ENCODE results near the gene FGF6. TPM values are rescaled to one million over a fixed set of nuclear protein-coding genes. Genes with fewer than 3 reads are reported as not detected.

The FGF6 gene
- total RNA-seq, 1 experiment from 2014 or later, result not detected

- no peaks in the 10 kb centered on the region for H3K27me3 Mint-ChIP-seq (ENCODE audit: unreplicated experiment)
- no peak overlapping the region for H3K4me3 Mint-ChIP-seq (ENCODE audit: low read depth, unreplicated experiment)
- CTCF ChIA-PET, result no interaction called here
Measured at GRCh38 chr12:4486049-4486699, 40.6 kb upstream of the FGF6 start.

GRCh38 chr12:4483885-4484823, 38.5 kb upstream of the FGF6 start:
- no peak for DNase-seq
- H3K9me3 Mint-ChIP-seq (ENCODE audit: low read depth, unreplicated experiment), result no peaks in the 10 kb centered on the region
- no peaks in the 10 kb centered on the region for H3K4me1 Mint-ChIP-seq (ENCODE audit: low read depth, unreplicated experiment)
- intact Hi-C loops (cut with micrococcal nuclease; ENCODE audit: unreplicated experiment), result no loop called here
- no peak for TF ChIP-seq CTCF (IDR thresholded peaks at IDR 0.05; ENCODE audit: unreplicated experiment)
- H3K27me3 Mint-ChIP-seq (ENCODE audit: unreplicated experiment), result no peaks in the 10 kb centered on the region
- no peaks in the 10 kb centered on the region for H3K36me3 Mint-ChIP-seq (ENCODE audit: insufficient read depth, unreplicated experiment)
- BruUV-seq (replicated peaks), result no TSS peak
- H3K27ac Mint-ChIP-seq (ENCODE audit: unreplicated experiment), result no peak overlapping the region
- CTCF ChIA-PET, result interaction anchor here (0.8 kb wide), 1 partner anchor 10 kb away, joined by 3 read pairs; no protein-coding TSS in a partner anchor
- no peak overlapping the region for H3K4me3 Mint-ChIP-seq (ENCODE audit: low read depth, unreplicated experiment)

More at GRCh38 chr12:4486049-4486699, 40.6 kb upstream of the FGF6 start:
- BruUV-seq (replicated peaks), result no TSS peak
- no peak overlapping the region for H3K27ac Mint-ChIP-seq (ENCODE audit: unreplicated experiment)
- no peak for TF ChIP-seq CTCF (IDR thresholded peaks at IDR 0.05; ENCODE audit: unreplicated experiment)
- intact Hi-C loops (cut with micrococcal nuclease; ENCODE audit: unreplicated experiment), result no loop called here
- no peak for DNase-seq
- no peaks in the 10 kb centered on the region for H3K36me3 Mint-ChIP-seq (ENCODE audit: insufficient read depth, unreplicated experiment)
- no peaks in the 10 kb centered on the region for H3K9me3 Mint-ChIP-seq (ENCODE audit: low read depth, unreplicated experiment)
- no peaks in the 10 kb centered on the region for H3K4me1 Mint-ChIP-seq (ENCODE audit: low read depth, unreplicated experiment)

- CTCF ChIA-PET, result no interaction called here
Measured at GRCh38 chr12:4482936-4483335, 37.3 kb upstream of the FGF6 start.

GRCh38 chr12:4478933-4479332, 33.3 kb upstream of the FGF6 start:
- H3K4me3 Mint-ChIP-seq (ENCODE audit: low read depth, unreplicated experiment), result no peak overlapping the region
- peaks cover 5% of the 10 kb centered on the region for H3K9me3 Mint-ChIP-seq (ENCODE audit: low read depth, unreplicated experiment)
- CTCF ChIA-PET, result no interaction called here
- no peak overlapping the region for H3K27ac Mint-ChIP-seq (ENCODE audit: unreplicated experiment)
- no peak for TF ChIP-seq CTCF (IDR thresholded peaks at IDR 0.05; ENCODE audit: unreplicated experiment)
- H3K4me1 Mint-ChIP-seq (ENCODE audit: low read depth, unreplicated experiment), result no peaks in the 10 kb centered on the region
- DNase-seq, result no peak
- intact Hi-C loops (cut with micrococcal nuclease; ENCODE audit: unreplicated experiment), result no loop called here
- H3K27me3 Mint-ChIP-seq (ENCODE audit: unreplicated experiment), result peaks cover 30% of the 10 kb centered on the region
- BruUV-seq (replicated peaks), result no TSS peak
- no peaks in the 10 kb centered on the region for H3K36me3 Mint-ChIP-seq (ENCODE audit: insufficient read depth, unreplicated experiment)

More at GRCh38 chr12:4482936-4483335, 37.3 kb upstream of the FGF6 start:
- TF ChIP-seq CTCF (IDR thresholded peaks at IDR 0.05; ENCODE audit: unreplicated experiment), result no peak
- BruUV-seq (replicated peaks), result no TSS peak
- Mint-ChIP-seq H3K9me3 (ENCODE audit: low read depth, unreplicated experiment) (peaks cover 4% of the 10 kb centered on the region), H3K4me3 (ENCODE audit: low read depth, unreplicated experiment) (no peak overlapping the region), H3K27me3 (ENCODE audit: unreplicated experiment) (no peaks in the 10 kb centered on the region), H3K36me3 (ENCODE audit: insufficient read depth, unreplicated experiment) (no peaks in the 10 kb centered on the region), H3K27ac (ENCODE audit: unreplicated experiment) (no peak overlapping the region), H3K4me1 (ENCODE audit: low read depth, unreplicated experiment) (no peaks in the 10 kb centered on the region)
- intact Hi-C loops (cut with micrococcal nuclease; ENCODE audit: unreplicated experiment), result no loop called here
- DNase-seq, result no peak
